22Rv1 (cell line): ENCODE measurements around the gene GRM8.

Source experiments
- CTCF ChIP-seq: fragments of 450-650 bp; IDR thresholded peaks from 2 replicates; pipeline ENCODE4 v1.5.1; 2017; ENCODE audit warnings: mild to moderate bottlenecking
- ZFX ChIP-seq: fragments of 450-650 bp; IDR thresholded peaks from 2 replicates; pipeline ENCODE4 v1.6.1; 2017; ENCODE audit warnings: antibody characterized with exemption, borderline replicate concordance

GRCh38 chr7:126486806-126487205, 765.9 kb downstream of the GRM8 start:
- TF ChIP-seq CTCF (no peak), ZFX (no peak)
